ENCODE data around the gene TBXA2R.
"Not testable (repeated sequence)": the region's sequence is repeated elsewhere in the genome, so short reads cannot be mapped to it uniquely, and the experiment has no call there.

The TBXA2R gene

DNA sequence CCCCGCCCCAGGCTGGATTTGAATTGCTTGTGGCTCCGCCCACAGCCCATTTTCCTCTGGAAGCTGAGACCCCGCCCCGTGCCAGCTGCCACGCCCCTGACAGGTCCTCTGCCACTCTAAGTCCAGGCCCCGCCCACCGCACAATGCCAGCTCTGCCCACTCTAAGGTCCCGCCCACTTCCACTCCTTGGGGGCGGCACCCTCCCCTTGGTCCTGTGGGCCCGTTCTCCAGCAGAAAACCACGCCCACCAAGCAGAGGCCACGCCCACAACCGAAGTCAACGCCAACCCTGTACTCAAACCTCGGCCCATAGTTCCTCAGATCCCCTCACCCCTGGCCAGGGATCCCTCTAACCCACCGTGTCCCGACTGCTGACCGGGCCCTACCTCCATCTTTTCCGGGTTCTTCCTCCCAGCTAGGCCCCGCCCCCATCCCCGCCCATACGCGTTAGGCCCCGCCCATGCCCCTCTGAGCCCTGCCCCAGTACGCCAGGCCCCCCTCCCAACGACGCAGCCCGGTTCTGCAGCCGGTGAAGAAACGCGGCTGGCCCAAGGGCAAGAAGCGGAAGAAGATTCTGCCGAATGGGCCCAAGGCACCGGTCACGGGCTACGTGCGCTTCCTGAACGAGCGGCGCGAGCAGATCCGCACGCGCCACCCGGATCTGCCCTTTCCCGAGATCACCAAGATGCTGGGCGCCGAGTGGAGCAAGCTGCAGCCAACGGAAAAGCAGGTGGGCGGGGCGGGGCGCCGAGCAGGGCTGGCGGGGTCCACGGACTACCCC, 32.6 kb downstream of the TBXA2R start:
- TF ChIP-seq, protein P1, sequence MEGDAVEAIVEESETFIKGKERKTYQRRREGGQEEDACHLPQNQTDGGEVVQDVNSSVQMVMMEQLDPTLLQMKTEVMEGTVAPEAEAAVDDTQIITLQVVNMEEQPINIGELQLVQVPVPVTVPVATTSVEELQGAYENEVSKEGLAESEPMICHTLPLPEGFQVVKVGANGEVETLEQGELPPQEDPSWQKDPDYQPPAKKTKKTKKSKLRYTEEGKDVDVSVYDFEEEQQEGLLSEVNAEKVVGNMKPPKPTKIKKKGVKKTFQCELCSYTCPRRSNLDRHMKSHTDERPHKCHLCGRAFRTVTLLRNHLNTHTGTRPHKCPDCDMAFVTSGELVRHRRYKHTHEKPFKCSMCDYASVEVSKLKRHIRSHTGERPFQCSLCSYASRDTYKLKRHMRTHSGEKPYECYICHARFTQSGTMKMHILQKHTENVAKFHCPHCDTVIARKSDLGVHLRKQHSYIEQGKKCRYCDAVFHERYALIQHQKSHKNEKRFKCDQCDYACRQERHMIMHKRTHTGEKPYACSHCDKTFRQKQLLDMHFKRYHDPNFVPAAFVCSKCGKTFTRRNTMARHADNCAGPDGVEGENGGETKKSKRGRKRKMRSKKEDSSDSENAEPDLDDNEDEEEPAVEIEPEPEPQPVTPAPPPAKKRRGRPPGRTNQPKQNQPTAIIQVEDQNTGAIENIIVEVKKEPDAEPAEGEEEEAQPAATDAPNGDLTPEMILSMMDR (IDR thresholded peaks at IDR 0.05; ENCODE audit: control extremely low read depth, extremely low read depth, low read depth, missing control alignments) = no peak
- ChIA-PET POLR2A (no interaction called here), CTCF (no interaction called here)
- peak; percentile 89 for DNase-seq (ENCODE audit: extremely low spot score)

DNA sequence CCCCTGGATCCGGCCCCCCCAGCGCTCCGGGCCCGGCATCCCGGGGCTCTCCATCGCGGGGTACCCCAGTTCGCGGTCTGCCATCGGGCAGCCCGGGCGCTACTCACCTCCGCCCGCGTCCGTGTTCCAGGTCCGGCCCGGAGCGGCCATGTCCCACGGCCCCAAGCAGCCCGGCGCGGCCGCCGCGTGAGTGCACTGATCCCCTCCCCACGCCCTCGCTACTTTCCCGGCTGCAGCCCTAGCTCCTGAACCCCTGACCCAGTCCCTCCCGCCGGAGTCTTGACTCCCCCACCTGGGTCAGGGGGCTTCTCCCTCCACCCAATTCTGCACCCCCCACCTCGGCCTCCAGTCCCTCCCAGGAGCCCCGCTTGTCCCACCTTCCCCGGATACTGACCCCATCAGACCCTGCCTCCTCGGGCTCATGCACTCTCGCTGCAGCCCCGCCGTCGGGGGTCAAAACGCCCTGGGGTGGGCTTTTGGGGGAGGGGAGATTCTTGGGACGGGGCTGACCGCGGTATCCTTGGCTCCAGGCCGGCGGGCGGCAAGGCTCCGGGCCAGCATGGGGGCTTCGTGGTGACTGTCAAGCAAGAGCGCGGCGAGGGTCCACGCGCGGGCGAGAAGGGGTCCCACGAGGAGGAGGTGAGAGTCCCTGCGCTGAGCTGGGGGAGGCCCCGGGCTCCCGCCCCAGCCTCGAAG, 33.4 kb downstream of the TBXA2R start:
- no peak for DNase-seq (ENCODE audit: extremely low spot score)
- ChIA-PET POLR2A (no interaction called here), CTCF (no interaction called here)
- TF ChIP-seq, protein P1 (IDR thresholded peaks at IDR 0.05; ENCODE audit: control extremely low read depth, extremely low read depth, low read depth, missing control alignments) = no peak

DNA sequence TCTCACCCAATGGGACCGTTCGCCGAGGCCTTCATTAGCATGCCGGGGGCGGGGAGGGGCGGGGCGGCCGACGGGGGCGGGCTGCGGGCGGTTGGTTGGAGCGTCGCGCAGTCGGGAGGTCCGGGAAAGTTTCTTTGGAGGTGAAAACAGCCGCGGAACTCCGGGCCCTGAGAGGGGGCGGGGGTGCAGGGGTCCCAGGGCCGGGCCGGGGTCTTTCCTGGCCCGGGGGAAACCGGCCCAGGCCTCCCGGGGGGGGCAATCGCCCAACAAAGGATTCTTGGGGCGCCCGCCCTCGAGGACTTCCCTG, 33.9 kb downstream of the TBXA2R start, which contains the start of gene HMG20B:
Gene HMG20B, plus strand, starts transcription at position 90 of the 307 bp plus-strand sequence. CDS start 366 bp downstream, outside the sequence.
- CTCF ChIA-PET = no interaction called here
- TF ChIP-seq, protein P1 (IDR thresholded peaks at IDR 0.05; ENCODE audit: control extremely low read depth, extremely low read depth, low read depth, missing control alignments) = no peak
- POLR2A ChIA-PET = no interaction called here
- no peak for DNase-seq (ENCODE audit: extremely low spot score)

DNA sequence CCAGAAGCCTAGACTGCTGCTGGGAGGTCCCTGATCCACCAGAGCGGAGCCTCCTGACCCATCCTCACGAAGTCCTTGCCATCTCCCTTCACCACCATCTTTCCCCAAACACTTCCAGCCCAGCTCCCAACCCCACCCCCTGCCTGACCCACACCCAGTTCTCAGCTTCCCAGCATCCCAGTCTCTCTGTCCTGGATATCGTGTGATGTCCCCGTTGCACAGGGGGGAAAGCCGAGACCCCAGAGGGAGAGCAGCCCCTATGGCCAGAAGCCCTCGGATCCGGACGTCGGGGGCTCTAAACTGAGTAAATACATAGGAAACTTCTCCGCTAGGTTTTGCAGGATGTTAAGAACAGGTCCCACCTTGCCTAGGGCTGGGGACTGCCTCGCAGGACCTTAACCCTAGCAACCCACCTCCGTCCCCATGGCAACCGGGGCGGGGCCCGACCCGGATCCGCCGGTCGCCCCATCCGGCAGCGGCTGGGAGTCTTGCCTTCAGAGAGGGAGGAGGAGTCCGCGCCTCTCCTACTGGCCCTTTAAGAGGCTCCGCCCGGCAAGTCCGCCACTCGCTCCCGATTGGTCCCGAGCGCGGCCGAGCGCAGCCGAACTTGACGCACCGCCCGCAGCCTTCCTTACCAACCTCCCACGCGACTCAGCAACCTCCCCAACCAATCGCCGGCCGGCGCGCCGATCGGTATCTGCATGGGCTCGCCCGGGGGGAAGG, 34.4 kb downstream of the TBXA2R start:
- CTCF ChIA-PET = interaction anchor here (1.3 kb wide), 1 partner anchor 28 kb away, joined by 5 read pairs; no protein-coding TSS in a partner anchor
- POLR2A ChIA-PET = no interaction called here
- DNase-seq (ENCODE audit: extremely low spot score) = peak; percentile 98
- TF ChIP-seq, protein P1 (IDR thresholded peaks at IDR 0.05; ENCODE audit: control extremely low read depth, extremely low read depth, low read depth, missing control alignments) = no peak

DNA sequence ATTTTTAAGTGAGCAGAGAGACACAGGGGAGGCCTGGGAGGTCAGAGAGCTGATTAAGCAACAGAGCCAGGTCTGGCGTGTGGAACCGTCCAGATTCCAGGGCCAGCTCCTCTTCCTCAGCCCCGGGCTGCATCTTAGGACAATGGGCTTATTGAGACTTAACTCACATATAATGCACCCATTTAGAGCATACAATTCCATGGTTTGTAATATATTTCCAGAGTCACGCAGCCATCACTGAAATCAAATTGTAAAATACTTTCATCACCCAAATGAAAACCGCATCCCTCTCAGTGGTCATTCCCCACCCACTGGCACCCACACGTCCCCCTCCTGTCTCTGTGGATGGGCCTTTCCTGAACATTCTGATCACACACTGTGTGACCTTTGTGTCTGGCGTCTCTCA, 36.1 kb downstream of the TBXA2R start:
- TF ChIP-seq, protein P1 (IDR thresholded peaks at IDR 0.05; ENCODE audit: control extremely low read depth, extremely low read depth, low read depth, missing control alignments) = no peak
- no peak for DNase-seq (ENCODE audit: extremely low spot score)
- CTCF ChIA-PET = no interaction called here
- POLR2A ChIA-PET = no interaction called here

DNA sequence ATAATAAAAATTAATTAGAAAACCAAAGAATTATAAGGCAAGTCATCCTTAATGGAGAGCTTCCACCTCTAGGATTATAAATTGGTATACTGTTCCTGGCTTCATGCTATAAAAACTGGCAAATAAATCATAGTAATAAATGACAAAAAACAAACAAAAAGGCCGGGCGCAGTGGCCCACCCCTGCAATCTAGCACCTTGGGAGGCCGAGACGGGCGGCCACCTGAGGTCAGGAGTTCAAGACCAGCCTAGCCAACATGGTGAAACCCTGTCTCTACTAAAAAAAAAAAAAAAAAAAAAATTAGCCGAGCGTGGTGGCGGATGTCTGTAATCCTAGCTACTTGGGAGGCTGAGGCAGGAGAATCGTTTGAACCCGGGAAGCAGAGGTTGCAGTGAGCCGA, 36.6 kb downstream of the TBXA2R start:
- DNase-seq (ENCODE audit: extremely low spot score); POLR2A ChIA-PET: not testable (repeated sequence)
- CTCF ChIA-PET = interaction anchor here (1.3 kb wide), 1 partner anchor 22 kb away, joined by 3 read pairs; no protein-coding TSS in a partner anchor
